GM12878 (cell line): ENCODE measurements around the gene SYMPK.

Source experiments
- BACH1 ChIP-seq: fragments of 450-650 bp; IDR thresholded peaks from 2 replicates; pipeline ENCODE4 v1.6.1; 2017; ENCODE audit warnings: mild to moderate bottlenecking, borderline replicate concordance
- BRCA1 ChIP-seq: IDR thresholded peaks from 2 replicates; pipeline ENCODE4 v1.6.1; 2011; ENCODE audit warnings: low read depth, low read length, improper control_type of control experiment
- CTCF ChIP-seq, 3 experiments: IDR thresholded peaks in 2 of 3; conservative IDR thresholded peaks in 1 of 3; 2 replicates each; pipeline ENCODE4 v1.5.1; 2011; ENCODE audit warnings: low read depth in 3 of 3, low read length in 3 of 3, mild to moderate bottlenecking in 3 of 3, control low read depth in 2 of 3, moderate library complexity in 2 of 3, inconsistent platforms in 1 of 3, mixed read lengths in 1 of 3; ENCODE audit not compliant: control insufficient read depth in 2 of 3, insufficient read depth in 1 of 3; ENCODE audit errors: extremely low read depth in 1 of 3
- EGR1 ChIP-seq, 2 experiments: IDR thresholded peaks; 1 replicate in 1 of 2; 2 replicates in 1 of 2; pipeline ENCODE4 v1.6.1; 2011 to 2012; ENCODE audit warnings: low read depth in 2 of 2, low read length in 2 of 2, borderline replicate concordance in 1 of 2, mild to moderate bottlenecking in 1 of 2, moderate library complexity in 1 of 2
- EZH2 ChIP-seq: IDR thresholded peaks from 2 replicates; pipeline ENCODE4 v1.6.1; 2012; ENCODE audit warnings: low read depth, mild to moderate bottlenecking, control low read depth, inconsistent platforms, low read length, borderline replicate concordance; ENCODE audit not compliant: control insufficient read depth
- KDM1A ChIP-seq: fragments of 200-600 bp; sonication (generic); IDR thresholded peaks from 2 replicates; pipeline ENCODE4 v1.6.1; 2016; ENCODE audit warnings: borderline replicate concordance
- NKRF ChIP-seq: fragments of 450-650 bp; conservative IDR thresholded peaks from 2 replicates; pipeline ENCODE4 v1.6.1; 2017; ENCODE audit warnings: mild to moderate bottlenecking, moderate library complexity
- PRDM15 ChIP-seq: fragments of 450-650 bp; formaldehyde crosslinking; IDR thresholded peaks from 2 replicates; pipeline ENCODE4 v1.4.0; 2020; ENCODE audit warnings: mild to moderate bottlenecking, moderate library complexity
- RCOR1 ChIP-seq: conservative IDR thresholded peaks from 2 replicates; pipeline ENCODE4 v1.6.1; 2012; ENCODE audit warnings: low read depth, low read length, improper control_type of control experiment
- TAF1 ChIP-seq: IDR thresholded peaks from 2 replicates; pipeline ENCODE4 v1.6.1; 2011; ENCODE audit warnings: mild to moderate bottlenecking, low read depth, low read length, borderline replicate concordance
- YY1 ChIP-seq: IDR thresholded peaks from 2 replicates; pipeline ENCODE4 v1.6.1; 2011; ENCODE audit warnings: low read depth, mild to moderate bottlenecking, low read length
- TF ChIP-seq, protein P1 (sequence below): IDR thresholded peaks from 2 replicates; pipeline ENCODE4 v1.6.1; 2011; ENCODE audit warnings: borderline replicate concordance, low read depth, mild to moderate bottlenecking, moderate library complexity, low read length; ENCODE audit not compliant: insufficient read depth, poor library complexity, severe bottlenecking

DNA sequence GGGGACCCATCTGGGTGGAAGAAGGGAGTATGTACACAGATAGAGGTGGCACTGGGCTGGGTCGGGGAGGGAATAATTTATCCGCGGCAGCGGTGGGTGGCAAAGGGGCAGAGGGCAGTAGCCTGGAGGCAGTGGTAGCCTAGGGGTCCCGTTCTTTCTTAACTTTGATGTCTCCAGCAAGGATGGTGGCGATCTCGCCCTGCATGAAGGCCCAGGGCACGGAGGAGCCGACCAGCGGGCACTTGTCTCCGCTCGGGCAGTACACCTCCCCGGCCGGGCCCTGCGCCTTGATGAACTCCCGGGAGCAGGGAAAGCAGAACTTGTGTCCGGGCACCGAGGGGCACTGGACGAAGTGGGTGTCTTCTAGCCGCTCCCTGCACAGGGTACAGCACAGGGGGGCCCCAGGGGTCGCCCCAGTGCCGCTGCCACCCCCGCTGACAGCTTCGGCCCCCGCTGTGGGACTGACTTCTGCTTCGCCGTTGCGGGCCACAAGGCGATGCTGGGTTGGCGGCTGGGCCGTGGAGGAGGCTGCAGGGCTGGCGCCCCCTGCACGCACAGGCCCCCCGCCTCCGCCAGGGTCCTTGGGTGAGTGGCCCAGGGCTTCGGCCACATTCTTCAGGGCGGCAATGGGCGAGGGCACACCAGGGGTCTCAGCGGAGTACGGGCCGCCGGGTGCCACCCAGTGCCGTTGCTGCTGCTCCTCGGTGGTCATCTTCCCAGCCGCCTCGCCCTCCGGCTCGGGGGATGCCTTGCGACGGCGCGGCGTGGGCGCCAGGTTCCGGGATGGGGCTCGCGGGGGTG is 21.1 kb upstream of the SYMPK start:
- no peak for TF ChIP-seq YY1
- no peak for TF ChIP-seq EGR1 (IDR thresholded peaks at IDR 0.05; ENCODE audit: borderline replicate concordance in 1 of 2, low read depth in 2 of 2, low read length in 2 of 2)
- no peak for TF ChIP-seq EZH2
- TF ChIP-seq, protein P1, sequence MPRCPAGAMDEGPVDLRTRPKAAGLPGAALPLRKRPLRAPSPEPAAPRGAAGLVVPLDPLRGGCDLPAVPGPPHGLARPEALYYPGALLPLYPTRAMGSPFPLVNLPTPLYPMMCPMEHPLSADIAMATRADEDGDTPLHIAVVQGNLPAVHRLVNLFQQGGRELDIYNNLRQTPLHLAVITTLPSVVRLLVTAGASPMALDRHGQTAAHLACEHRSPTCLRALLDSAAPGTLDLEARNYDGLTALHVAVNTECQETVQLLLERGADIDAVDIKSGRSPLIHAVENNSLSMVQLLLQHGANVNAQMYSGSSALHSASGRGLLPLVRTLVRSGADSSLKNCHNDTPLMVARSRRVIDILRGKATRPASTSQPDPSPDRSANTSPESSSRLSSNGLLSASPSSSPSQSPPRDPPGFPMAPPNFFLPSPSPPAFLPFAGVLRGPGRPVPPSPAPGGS = no peak
- TF ChIP-seq RCOR1 = no peak
- TF ChIP-seq BACH1 = no peak
- TF ChIP-seq TAF1 = no peak
- TF ChIP-seq KDM1A = no peak
- TF ChIP-seq BRCA1 = no peak
- TF ChIP-seq CTCF (IDR thresholded peaks at IDR 0.05 in 2 of 3, conservative IDR thresholded peaks at IDR 0.05 in 1 of 3; ENCODE audit: control insufficient read depth in 2 of 3, extremely low read depth in 1 of 3, insufficient read depth in 1 of 3, low read depth in 3 of 3, low read length in 3 of 3) = no peak
- TF ChIP-seq NKRF = no peak
- TF ChIP-seq PRDM15 (CRISPR knock-in tag) = no peak
